ENCODE data around the gene KCNMA1. TPM values are rescaled to one million over a fixed set of nuclear protein-coding genes. Genes with fewer than 3 reads are reported as not detected.
A peak's percentile ranks its signal among the peaks of the same experiment; 100 is the strongest.
"Not testable (repeated sequence)": the region's sequence is repeated elsewhere in the genome, so short reads cannot be mapped to it uniquely, and the experiment has no call there.

KCNMA1 gene
- total RNA-seq, 1 experiment from 2014 or later, result 20.7 TPM

DNA sequence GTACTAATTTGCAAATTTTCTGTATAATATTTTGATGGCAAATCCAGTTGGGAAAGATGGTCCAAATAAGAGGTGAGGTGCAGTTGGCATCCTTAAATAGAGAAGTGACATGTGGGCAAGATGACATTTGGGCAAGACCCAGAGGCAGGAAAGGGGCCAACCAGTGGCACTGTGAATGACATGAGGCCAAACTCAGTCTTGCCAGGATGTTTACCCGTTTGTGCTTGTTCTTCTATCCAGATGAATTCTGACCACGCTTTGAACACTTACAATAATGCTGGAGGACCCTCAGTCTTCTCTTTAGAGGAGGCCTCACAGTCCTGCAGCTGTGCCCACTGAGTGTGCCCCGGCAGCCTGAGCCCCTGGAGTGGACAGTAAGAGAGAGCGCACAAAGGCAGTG is 45.1 kb downstream of the KCNMA1 start:
- no peak overlapping the region for H3K4me3 ChIP-seq (ENCODE audit: low read depth, low read length)
- H3K27ac Mint-ChIP-seq (ENCODE audit: unreplicated experiment), result peak overlapping the region; percentile 41
- DNase-seq, result no peak
- ChIA-PET POLR2A (no interaction called here), CTCF (no interaction called here)
- intact Hi-C loops (cut with micrococcal nuclease; ENCODE audit: unreplicated experiment), result no loop called here
- no peaks in the 10 kb centered on the region for H3K36me3 ChIP-seq (ENCODE audit: control insufficient read depth, insufficient read depth, low read length)
- no peaks in the 10 kb centered on the region for H3K9me3 Mint-ChIP-seq (ENCODE audit: unreplicated experiment)
- H3K36me3 Mint-ChIP-seq (ENCODE audit: insufficient read depth, unreplicated experiment), result no peaks in the 10 kb centered on the region
- peaks cover 5% of the 10 kb centered on the region; the same call in 1 of the 2 replicates for H3K4me1 ChIP-seq
- H3K4me1 Mint-ChIP-seq (ENCODE audit: low read depth, unreplicated experiment), result peaks cover 15% of the 10 kb centered on the region
- no TSS peak for BruUV-seq (replicated peaks)
- TF ChIP-seq, protein P1, sequence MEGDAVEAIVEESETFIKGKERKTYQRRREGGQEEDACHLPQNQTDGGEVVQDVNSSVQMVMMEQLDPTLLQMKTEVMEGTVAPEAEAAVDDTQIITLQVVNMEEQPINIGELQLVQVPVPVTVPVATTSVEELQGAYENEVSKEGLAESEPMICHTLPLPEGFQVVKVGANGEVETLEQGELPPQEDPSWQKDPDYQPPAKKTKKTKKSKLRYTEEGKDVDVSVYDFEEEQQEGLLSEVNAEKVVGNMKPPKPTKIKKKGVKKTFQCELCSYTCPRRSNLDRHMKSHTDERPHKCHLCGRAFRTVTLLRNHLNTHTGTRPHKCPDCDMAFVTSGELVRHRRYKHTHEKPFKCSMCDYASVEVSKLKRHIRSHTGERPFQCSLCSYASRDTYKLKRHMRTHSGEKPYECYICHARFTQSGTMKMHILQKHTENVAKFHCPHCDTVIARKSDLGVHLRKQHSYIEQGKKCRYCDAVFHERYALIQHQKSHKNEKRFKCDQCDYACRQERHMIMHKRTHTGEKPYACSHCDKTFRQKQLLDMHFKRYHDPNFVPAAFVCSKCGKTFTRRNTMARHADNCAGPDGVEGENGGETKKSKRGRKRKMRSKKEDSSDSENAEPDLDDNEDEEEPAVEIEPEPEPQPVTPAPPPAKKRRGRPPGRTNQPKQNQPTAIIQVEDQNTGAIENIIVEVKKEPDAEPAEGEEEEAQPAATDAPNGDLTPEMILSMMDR (IDR thresholded peaks at IDR 0.05; ENCODE audit: insufficient read depth in 1 of 2, low read depth in 1 of 2, low read length in 1 of 2, severe bottlenecking in 1 of 2, unreplicated experiment in 1 of 2), result no peak
- no peaks in the 10 kb centered on the region for H3K9me3 ChIP-seq
- no peaks in the 10 kb centered on the region for H3K27me3 ChIP-seq (replicated peaks; ENCODE audit: control insufficient read depth, insufficient read depth, low read length)
- H3K4me3 Mint-ChIP-seq (ENCODE audit: unreplicated experiment), result no peak overlapping the region
- no peaks in the 10 kb centered on the region for H3K27me3 Mint-ChIP-seq (ENCODE audit: insufficient read depth, unreplicated experiment)

DNA sequence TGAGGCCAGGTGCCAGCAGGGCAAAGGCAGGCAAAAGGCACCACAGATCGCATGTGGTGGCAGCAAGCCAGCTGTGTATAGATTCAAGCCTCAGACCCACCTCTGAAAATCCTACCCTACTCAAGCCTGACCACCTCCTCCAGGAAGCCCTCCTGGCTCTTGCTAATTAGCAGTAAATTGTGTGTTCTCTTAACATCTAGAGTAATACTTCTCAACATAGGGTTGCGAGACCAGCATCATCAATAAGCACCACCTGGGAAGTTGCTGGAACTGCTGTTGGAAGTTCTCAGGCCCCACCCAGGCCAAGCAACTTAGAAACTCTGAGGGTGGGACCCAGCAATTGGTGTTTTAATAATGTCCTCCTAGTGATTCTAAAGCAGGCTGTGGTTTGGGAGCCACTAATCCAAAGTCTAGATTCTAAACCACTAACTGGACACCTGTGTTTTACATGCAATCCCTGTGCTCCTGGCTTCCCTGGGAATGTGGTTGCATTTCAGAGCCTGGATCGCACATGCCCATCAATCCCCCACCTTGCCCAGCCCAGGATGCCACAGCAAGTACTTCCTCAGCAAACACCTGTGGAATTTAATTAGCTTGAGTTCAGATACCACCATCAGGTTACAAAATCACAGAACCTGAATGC is 46.2 kb downstream of the KCNMA1 start:
- intact Hi-C loops (cut with micrococcal nuclease; ENCODE audit: unreplicated experiment), result no loop called here
- Mint-ChIP-seq H3K27me3 (ENCODE audit: insufficient read depth, unreplicated experiment) (no peaks in the 10 kb centered on the region), H3K4me1 (ENCODE audit: low read depth, unreplicated experiment) (peaks cover 15% of the 10 kb centered on the region), H3K36me3 (ENCODE audit: insufficient read depth, unreplicated experiment) (no peaks in the 10 kb centered on the region), H3K4me3 (ENCODE audit: unreplicated experiment) (no peak overlapping the region), H3K27ac (ENCODE audit: unreplicated experiment) (no peak overlapping the region), H3K9me3 (ENCODE audit: unreplicated experiment) (no peaks in the 10 kb centered on the region)
- TF ChIP-seq, protein P1 (IDR thresholded peaks at IDR 0.05; ENCODE audit: insufficient read depth in 1 of 2, low read depth in 1 of 2, low read length in 1 of 2, severe bottlenecking in 1 of 2, unreplicated experiment in 1 of 2), result no peak
- DNase-seq, result no peak
- Histone ChIP-seq H3K4me3 (ENCODE audit: low read depth, low read length) (no peak overlapping the region), H3K27me3 (replicated peaks; ENCODE audit: control insufficient read depth, insufficient read depth, low read length) (no peaks in the 10 kb centered on the region), H3K9me3 (no peaks in the 10 kb centered on the region), H3K36me3 (ENCODE audit: control insufficient read depth, insufficient read depth, low read length) (no peaks in the 10 kb centered on the region), H3K4me1 (peaks cover 16% of the 10 kb centered on the region; the same call in 1 of the 2 replicates)
- POLR2A ChIA-PET, result no interaction called here
- no TSS peak for BruUV-seq (replicated peaks)
- CTCF ChIA-PET, result no interaction called here

DNA sequence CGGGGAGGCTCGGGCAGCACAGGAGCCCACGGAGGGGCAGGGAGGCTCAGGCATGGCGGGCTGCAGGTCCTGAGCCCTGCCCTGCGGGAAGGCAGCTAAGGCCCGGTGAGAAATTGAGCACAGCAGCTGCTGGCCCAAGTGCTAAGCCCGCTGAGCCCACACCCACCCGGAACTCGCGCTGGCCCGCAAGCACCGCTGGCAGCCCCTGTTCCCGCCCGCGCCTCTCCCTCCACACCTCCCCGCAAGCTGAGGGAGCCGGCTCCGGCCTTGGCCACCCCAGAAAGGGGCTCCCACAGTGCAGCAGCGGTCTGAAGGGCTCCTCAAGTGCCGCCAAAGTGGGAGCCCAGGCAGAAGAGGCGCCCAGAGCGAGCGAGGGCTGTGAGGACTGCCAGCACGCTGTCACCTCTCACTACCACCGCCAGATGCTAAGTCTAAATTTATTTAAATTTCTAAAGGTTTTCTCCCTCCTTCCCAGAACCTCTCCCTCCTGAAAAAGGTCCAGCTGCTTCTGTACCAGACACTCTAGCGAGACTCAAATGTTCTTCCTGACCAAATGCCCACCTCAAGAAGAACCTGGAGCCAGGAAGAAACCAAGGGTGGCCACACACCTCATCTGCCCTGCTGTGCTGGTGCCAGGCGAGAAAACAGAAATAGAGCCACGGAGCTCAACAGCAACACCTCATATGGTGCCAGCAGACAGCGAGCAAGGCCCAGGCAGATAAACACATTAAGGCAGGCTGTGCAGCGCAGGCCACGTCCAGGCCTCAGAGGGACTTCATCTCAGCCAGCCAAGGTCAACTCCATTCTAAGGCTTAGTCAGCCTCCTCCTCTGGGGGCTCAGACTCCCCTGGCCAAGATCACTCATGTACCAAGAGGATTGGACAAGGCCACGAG is 47.0 kb downstream of the KCNMA1 start:
- Histone ChIP-seq H3K9me3 (no peaks in the 10 kb centered on the region), H3K27me3 (replicated peaks; ENCODE audit: control insufficient read depth, insufficient read depth, low read length) (no peaks in the 10 kb centered on the region), H3K4me3 (ENCODE audit: low read depth, low read length) (no peak overlapping the region), H3K36me3 (ENCODE audit: control insufficient read depth, insufficient read depth, low read length) (no peaks in the 10 kb centered on the region), H3K4me1 (peaks cover 16% of the 10 kb centered on the region; the same call in 1 of the 2 replicates)
- Mint-ChIP-seq H3K27me3 (ENCODE audit: insufficient read depth, unreplicated experiment) (no peaks in the 10 kb centered on the region), H3K36me3 (ENCODE audit: insufficient read depth, unreplicated experiment) (no peaks in the 10 kb centered on the region), H3K9me3 (ENCODE audit: unreplicated experiment) (no peaks in the 10 kb centered on the region), H3K4me3 (ENCODE audit: unreplicated experiment) (no peak overlapping the region), H3K4me1 (ENCODE audit: low read depth, unreplicated experiment) (peaks cover 15% of the 10 kb centered on the region), H3K27ac (ENCODE audit: unreplicated experiment) (no peak overlapping the region)
- no peak for DNase-seq
- BruUV-seq (replicated peaks), result no TSS peak
- ChIA-PET CTCF (no interaction called here), POLR2A (no interaction called here)
- intact Hi-C loops (cut with micrococcal nuclease; ENCODE audit: unreplicated experiment), result no loop called here
- TF ChIP-seq, protein P1 (IDR thresholded peaks at IDR 0.05; ENCODE audit: insufficient read depth in 1 of 2, low read depth in 1 of 2, low read length in 1 of 2, severe bottlenecking in 1 of 2, unreplicated experiment in 1 of 2), result no peak

DNA sequence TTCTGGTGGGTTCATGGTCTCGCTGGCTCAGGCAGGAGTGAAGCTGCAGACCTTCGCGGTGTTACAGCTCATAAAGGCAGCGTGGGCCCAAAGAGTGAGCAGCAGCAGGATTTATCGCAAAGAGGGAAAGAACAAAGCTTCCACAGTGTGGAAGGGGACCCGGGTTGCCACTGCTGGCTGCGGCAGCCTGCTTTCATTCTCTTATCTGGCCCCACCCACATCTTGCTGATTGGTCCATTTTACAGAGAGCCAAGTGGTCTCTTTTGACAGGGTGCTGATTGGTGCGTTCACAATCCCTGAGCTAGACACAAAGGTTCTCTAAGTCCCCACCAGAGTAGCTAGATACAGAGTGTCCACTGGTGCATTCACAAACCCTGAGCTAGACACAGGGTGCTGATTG is 47.9 kb downstream of the KCNMA1 start:
- H3K27me3 Mint-ChIP-seq (ENCODE audit: insufficient read depth, unreplicated experiment); H3K4me3 Mint-ChIP-seq (ENCODE audit: unreplicated experiment); H3K9me3 ChIP-seq; CTCF ChIA-PET; BruUV-seq (replicated peaks); H3K36me3 Mint-ChIP-seq (ENCODE audit: insufficient read depth, unreplicated experiment); H3K9me3 Mint-ChIP-seq (ENCODE audit: unreplicated experiment); H3K4me3 ChIP-seq (ENCODE audit: low read depth, low read length); H3K36me3 ChIP-seq (ENCODE audit: control insufficient read depth, insufficient read depth, low read length); H3K27me3 ChIP-seq (replicated peaks; ENCODE audit: control insufficient read depth, insufficient read depth, low read length); H3K27ac Mint-ChIP-seq (ENCODE audit: unreplicated experiment); POLR2A ChIA-PET; DNase-seq: not testable (repeated sequence)
- peaks cover 16% of the 10 kb centered on the region; the same call in 1 of the 2 replicates for H3K4me1 ChIP-seq
- intact Hi-C loops (cut with micrococcal nuclease; ENCODE audit: unreplicated experiment), result loop anchor here (5.0 kb wide), 2 partner anchors 92 to 202 kb away; no protein-coding TSS in a partner anchor
- H3K4me1 Mint-ChIP-seq (ENCODE audit: low read depth, unreplicated experiment), result peaks cover 15% of the 10 kb centered on the region
